GM18519 (cell line): Measurements from ENCODE around the gene ZNF692.
A peak's percentile ranks its signal among the peaks of the same experiment; 100 is the strongest.
"Not testable (repeated sequence)": the region's sequence is repeated elsewhere in the genome, so short reads cannot be mapped to it uniquely, and the experiment has no call there.

ENCODE experiments used
- ATAC-seq: cut with Tn5 transposase; IDR thresholded peaks from one replicate; pipeline ENCODE4 v1.9.1; 2021; ENCODE audit warnings: mild to moderate bottlenecking, moderate library complexity; ENCODE audit not compliant: unreplicated experiment, low FRiP score

ZNF692 gene

DNA sequence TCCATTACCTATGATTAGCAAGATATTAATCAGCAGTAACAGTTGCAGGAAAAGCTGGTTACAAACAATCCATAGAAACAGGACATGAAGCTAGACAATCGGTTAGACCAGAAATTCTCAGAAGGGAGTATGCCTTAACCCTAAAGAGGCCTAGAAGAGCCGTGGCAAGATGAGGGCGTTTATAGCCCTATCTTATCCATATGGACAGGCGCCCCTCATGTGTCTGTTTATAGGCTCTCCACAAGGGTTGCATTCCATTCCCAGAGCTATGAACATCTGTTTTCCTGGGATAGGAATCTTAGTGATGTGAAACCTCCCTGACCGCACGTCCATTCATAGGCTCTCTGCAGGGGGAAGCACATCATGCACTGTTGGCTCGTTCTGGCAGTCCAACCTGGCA is 23.5 kb upstream of the ZNF692 start:
- ATAC-seq, result not testable (repeated sequence)

DNA sequence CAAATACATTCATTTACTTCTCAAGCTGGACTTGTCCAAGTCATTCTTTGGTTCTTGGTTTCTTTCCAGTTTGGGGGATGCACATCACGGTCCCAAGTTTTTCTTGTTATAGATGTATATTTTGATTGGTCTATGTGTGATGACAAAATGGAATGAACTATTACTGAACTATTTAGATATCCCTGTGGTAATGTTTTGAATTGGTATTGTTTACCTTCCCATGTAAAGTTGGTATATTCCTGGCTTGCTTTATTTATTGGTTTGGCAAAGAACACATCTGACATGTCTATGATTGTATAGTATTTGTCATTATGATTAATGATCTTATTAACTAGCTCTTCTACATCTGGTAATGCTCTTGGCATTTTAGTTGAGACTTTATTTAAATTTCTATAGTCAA is 22.4 kb upstream of the ZNF692 start:
- no peak for ATAC-seq

DNA sequence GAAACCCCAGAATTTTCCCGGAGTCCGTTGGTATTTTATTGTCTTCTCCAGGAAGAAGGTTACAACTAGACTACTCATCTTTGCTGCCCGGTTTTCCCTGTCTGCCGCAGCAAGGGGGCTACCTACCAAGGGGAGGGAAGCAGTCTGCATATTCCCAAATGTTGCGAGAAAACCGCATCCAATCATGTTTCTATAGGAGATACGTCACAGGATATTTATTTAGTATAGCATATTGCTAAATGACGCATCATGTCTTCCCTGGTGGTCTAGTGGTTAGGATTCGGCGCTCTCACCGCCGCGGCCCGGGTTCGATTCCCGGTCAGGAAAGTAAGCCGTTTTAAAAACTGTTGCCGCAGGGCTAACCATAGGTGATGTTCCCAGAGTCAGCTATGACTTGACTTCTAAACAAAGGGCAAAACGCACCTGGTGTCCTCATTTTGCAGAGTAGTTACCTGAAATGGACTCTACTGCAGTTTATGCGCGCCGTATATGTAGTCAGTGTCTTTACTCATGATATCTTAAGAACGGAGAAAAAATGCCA is 15.2 kb upstream of the ZNF692 start:
- peak; percentile 58 for ATAC-seq

DNA sequence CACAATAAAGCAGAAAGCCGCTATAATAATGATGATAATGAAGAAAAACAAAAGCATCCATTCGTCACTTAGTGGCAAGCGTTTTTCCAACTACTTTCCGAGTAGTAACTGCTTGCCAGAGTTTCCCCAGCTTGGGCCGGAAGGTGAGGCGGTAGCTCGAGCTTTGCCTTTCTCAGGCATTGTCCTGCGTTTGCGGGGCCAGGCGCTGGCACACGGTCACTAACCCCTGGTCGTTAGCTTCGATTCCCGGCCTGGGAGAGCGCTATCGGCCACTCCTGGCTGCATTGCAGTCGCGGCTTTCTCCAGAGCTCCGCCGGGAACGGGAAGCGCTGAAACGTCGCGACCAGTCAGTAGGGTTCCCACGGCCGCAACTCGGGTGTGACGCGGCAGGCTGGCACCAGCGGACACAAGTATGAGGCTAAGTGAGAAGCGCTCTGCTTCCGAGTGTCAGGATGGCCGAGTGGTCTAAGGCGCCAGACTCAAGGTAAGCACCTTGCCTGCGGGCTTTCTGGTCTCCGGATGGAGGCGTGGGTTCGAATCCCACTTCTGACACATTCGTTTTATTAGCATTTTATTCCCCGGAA is 14.6 kb upstream of the ZNF692 start:
- ATAC-seq, result peak; percentile 47

DNA sequence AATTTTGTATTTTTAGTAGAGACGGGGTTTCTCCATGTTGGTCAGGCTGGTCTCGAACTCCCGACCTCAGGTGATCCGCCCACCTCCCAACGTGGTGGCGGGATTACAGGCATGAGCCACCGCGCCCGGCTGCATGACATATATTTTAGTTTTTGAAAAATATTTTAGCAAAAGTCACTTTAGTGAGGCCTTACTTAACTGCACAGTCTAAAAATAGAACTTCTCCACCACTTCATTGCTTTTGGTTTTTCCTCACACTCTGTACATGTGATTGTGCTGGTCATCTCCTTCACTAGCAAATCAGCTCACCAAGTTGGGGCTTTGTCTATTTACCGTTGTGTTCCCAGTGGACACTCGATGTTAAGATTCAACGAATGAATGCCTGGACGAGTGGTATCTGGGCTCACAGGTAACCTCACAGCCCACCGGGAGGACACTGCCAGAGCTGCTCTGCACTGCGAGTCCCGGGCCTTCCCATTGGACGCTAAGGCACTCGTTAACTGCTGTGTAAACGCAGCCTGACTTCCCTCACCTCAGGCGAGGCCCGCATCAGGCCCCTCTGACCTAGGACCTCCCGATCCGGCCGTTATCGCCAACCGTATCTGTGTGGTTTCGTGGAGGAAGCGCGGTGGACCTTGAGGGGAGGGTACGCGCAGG is 14.0 kb upstream of the ZNF692 start:
- ATAC-seq, result peak; percentile 14

DNA sequence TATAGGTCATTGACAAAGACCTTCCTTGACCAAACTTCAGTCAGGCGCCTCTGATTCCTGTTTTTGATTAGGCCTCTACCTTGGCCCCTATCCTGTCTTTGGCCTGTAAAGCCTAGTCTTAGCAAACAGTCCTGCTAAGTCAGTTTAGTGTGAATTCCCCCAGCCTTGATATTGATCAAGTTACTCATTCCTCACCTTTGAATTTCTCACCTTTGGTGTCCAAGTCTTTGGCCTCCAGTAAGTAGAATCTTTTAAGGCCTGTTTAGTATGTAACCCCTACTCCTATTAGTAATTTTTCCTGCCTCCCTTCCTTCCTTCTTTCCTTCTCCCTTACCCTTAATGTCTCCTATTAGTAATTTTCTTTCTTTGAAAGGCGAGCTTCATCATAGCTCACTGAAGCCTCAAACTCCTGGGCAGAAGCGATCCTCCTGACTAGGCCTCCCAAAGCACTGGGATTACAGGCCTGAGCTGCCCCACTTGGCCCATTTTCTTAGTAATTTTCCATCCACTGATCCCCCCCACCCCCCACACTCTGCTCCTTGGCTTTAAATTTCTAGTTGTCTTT is 13.0 kb upstream of the ZNF692 start:
- no peak for ATAC-seq

DNA sequence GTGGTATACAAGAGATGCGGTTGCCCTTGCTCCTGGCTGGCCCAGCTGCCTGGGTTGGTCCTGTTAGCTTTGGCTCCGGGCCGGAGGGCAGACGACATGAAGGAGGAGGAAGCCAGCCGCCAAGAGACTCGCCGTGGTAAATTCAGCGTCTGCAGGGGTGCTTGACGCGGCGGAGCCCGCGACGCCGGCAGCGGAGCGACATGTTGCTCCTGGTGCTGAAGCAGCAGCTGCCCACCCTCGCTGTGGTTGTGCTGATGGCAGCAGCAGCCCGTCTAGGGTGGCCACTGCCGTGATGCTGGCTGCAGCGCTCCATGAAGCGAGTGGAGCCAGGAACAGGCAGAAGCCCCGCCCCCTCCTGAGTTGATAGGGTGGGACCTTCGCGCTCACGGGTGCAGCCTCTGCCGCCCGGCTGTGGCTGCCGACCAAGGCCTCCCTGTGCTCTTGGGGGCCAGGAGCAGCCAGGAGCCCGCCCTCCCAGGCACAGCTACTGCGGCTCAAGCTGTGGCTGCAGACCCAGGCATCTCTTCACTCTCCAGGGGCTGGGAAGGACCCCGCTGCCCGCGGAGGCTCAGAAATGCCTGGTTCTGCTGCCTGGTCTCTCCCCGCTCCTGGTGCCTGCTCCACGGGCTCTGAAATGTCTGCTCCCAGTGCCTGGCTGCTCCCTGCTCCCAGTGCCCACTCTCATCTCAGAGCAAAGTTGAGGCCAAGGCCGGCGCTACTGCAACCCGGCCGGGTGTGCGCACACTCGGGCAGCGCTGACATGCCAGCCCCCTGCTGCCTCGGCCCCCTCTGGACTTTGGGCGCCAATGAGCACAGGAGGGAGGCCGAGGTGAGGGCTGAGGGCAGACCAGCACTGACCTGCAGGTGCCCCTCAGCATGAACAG is 4.4 kb upstream of the ZNF692 start:
- peak; percentile 58 for ATAC-seq

DNA sequence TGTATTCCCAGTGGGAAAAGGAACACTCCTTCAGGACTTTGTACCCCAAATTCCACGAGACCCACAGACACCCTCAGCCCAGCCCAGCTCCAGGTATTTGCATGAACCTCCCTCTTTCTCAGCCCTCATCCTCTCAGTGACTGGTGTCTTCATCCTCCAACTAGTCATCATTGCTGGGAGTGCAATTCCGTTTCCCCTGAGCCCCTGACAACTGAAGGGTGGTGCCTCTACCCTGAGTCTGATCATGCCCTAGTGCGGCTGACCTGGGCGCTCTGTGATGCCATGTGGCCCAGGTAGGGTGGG is 3.8 kb upstream of the ZNF692 start:
- peak; percentile 3 for ATAC-seq

DNA sequence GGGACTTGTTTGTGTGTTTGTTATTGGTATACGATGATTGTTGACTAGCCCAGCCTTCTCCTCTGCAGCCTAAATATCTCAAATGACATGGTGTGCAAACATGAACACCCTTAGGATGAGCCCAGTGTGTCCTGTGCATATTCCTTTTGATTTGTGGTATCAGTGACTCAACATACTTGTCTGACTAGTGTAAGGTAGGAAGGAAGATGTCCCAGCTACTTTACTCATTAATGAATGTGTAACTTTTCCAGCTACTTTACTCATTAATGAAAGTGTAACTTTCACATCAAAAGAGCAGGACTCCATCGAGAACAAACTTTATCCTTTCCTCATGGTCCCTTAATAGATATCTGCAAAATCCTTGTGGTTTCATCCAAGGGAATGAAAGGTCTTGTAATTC is 2.7 kb upstream of the ZNF692 start:
- no peak for ATAC-seq

DNA sequence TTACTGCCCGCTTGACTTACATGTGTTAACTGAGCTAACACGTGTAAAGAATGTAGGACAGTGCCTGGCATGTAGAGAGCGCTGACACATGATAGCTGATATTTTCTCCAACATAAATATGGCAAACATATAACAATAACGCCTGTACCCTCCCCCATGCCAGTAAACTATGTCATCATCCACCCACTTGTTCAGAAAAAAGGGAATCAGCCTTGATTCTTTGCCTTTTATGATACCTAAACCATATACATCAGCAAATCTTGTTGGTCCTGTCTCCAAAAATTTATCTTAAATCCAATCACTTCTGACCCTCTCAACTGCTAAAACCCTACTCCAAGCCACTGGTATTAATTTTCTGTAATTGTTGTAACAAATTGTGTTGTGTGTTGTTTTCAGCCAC is 1.1 kb upstream of the ZNF692 start:
- ATAC-seq, result no peak

DNA sequence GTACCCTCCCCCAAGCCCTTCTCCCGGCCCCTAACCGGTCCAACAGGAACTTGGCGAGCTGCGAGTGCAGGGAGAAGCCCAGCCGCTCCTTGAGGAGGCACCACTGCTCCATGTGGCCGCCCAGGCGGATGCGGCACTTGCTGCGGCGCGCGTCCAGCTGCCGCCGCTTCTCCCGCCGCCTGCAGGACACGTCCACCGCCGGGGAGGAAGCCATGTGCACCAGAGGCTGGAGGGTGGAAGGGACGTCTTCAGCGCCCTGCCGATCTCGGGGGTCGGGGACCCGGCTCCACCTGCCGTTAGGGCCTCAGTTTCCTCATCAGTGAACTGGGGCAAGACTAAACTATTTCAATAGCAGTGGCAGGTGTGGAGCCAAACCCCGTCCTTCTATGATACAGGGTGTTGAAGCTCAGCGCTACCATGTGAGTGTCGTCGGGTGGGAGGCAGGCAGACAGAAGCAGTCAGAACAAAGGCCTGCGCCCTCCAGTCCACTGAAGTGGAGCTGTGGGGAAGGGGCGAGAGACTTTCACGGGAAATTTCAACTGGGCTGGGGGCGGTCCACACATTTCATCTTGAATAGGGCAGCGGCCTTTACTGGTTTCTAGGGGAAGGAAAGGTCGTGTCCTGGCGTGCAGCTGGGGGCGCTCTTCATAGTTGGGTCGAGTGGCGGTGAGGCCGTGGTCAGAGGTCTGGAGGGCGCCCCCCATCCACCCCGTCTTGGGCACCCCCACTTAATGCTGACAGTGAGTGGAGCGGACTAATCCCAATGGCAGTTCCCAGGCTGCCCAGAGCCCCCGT is 592 bp downstream of the ZNF692 start:
- peak; percentile 10 for ATAC-seq

DNA sequence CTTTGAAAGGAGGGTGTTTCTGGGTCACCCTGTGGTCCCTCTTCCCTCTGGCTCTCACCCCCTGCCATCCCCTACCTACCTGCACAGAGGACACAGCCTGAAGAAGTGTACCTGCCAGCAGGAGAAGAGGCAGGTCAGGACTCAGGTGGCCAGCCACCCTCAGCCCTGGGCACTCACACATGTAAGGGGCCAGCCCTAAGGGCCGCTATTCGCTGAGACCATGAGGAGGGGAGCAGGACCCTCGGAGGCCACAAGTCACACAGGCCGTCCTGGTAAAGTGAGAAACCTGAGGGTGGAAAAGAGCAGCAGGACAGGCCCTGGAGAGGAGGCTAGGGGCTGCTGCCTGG is 1.2 kb downstream of the ZNF692 start:
- no peak for ATAC-seq

DNA sequence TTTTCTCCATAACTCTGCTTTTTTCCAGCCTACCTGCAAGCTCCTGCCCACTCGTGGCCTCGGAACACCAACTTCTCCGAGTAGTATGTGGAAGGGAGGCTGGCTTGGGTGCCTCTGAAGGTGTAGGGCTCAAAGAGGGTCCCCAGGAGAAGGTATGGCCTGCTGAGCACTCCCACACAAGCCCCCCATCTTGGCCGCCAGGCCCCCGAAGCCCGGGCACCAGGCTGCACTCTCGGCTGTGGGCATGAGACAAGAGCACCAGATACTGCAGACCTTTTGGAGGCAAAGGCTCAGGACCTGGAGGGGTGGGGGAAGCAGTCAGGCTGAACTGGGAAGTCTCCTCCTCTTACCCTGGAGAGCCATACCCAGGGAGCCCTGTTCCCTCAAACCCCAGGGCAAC is 1.7 kb downstream of the ZNF692 start:
- ATAC-seq, result no peak

DNA sequence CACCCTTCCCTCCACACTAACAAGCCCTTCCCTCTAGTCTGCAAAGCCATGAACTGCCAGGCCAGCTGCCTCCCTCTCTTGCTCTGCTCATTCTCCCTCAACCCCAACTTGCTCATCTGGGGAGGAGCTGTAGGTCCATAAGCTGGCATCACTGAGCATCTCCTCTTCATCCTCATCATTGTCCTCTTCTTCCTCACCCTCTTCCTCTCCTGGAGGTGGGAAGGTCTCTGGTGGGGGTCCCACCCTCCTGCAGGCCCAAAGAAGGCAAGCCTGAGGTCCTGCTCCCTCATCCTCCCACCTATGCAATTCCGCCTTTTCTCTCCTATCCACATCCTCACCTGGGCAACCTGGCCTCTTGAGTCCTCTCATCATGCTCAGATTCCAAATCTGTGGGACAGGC is 2.7 kb downstream of the ZNF692 start:
- ATAC-seq, result no peak

DNA sequence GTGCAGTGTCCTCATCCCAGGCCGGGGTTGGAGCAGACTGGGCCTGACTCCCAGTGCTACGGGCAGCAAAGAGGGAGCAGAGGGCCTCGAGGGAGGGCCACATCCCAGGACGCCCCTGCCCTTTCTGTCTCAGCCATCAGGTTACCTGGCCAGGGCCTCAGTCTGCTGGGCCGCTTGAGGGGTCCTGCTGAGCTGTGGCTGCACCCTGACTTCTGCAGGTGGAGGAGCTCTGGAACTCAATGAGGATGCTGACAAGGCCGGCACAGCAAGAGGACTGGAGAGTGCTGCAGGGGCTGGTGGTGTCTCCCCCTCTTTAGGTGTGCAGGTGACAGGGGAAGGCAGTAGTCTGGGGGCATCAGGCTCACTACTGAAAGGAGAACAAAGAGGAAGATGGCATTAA is 3.3 kb downstream of the ZNF692 start:
- no peak for ATAC-seq

DNA sequence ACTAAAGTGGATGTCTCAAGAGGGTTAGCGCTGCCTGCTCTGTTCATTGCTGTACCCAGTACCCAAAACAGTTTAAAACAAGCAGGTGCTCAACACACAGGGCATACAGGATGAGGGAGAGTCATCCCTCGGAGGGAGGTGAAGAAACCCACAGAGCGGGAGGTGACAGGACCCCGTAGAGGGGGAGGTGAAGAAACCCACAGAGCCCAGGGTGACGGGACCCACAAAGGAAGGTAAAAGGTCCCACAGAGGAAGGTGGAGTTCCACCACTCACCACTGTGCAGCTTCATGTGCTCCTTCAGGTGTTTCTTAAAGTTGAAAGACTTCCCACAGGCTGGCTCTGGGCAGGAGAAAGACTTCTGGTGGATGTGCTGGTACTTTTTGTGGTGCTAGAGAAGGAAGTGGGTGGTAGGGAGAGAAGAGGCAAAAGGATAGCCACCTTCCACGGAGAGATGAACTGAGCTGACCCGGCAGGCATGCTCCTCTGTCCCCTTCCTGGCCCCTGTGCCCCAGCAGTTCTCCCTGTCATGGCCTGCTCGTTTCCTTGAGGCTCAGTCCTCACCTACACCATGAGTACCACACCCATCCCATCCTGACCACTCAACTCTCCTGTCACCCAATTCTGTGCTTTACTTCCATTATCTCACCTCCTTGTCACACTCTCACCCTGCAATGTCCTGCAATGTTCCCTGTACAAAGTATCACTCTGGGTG is 5.1 kb downstream of the ZNF692 start:
- no peak for ATAC-seq

DNA sequence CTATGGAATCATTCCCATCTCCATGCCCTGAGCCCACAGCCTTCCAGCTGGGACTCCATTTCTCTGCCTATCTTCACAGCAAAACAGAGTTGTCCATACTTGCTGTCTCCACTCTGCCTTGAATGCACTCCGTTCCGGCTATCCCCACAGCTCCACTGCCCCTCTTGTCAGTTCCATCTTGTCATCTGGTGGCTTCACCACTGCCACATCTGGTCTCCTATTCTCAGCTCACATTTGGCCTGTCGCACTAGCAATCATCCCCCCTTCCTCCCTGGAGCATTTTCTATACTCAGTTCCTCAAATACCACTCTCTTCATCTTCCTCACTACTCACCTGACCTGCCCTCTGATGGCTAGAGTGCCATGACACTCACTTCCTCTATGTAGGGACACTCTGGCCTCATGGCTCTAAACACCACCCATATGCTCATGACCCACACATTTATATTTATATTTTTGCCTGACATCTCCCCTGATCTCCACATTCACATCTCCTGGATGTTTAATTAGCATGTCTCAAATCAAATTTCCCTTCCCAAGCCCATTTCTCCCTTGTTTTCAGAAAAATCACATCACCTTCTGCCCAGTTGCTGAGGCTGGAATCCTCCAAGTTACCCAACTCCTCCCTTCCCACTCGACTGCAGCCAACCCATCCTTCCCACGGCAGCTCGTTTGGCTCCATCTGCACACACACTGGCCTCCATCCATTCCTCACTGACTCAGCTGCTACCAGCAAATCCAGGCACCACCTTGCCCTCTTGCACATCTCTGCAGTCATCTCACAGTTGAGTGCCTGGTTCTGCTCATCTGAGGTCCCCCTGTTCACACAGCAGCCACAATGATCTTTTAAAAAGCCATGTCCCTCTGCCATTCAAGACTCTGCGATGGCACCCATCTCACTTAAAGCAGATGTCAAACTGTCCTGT is 6.1 kb downstream of the ZNF692 start:
- no peak for ATAC-seq

DNA sequence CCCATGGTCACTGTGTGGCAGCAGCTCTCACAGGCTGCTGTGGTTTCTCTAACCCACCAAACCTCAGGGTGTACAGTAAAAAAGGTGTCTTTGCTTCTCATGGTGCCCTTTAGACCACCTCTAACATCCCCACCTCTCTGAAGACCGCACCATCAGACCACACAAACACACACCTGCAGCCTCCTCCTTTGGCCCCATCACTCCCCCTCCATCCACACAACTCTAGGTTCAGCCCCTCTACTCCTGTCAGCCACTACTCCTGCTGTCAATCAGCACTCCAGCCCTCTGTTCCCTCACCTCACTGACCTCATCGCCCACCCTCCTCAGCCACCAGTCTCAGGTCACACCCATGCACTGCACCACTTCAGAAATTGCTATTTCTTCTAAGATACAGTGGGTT is 7.5 kb downstream of the ZNF692 start:
- ATAC-seq, result no peak
